A549 treated with AZD9567 at 1 μM for 4 hours (cell line): ENCODE results near the gene SPART. TPM values are rescaled to one million over a fixed set of nuclear protein-coding genes. Genes with fewer than 3 reads are reported as not detected.

Experiments used
- total RNA-seq: library from RNA; stranded (reverse); fragments of 200-300 nt; extraction: Qiagen RNA extraction; gene quantifications from 5 replicates; pipeline ENCODE4 v1.2.3, GENCODE V29; 2022; ENCODE audit not compliant: insufficient read depth

Gene SPART
- 18.5 to 21.4 TPM (median 19.3 TPM) in 5 replicates for total RNA-seq

GRCh38 chr13:36346222-36347083 is at the start of gene SPART:
SPART (minus strand) TSS chr13:36346394; CDS start chr13:36335830, 10,564 bp downstream.

GRCh38 chr13:36297366-36298338 is 48.5 kb downstream of the SPART start, which contains the start of gene CCDC169:
CCDC169 (minus strand) TSS chr13:36297814; CDS start chr13:36297719, 95 bp downstream.

Other genes with a start within 250 kb of the SPART start
- 0.75 to 1.5 TPM (median 0.84 TPM) in 5 replicates for gene DCLK1, start 215.0 kb downstream of the SPART start, total RNA-seq
- not detected in 5 replicates for gene SOHLH2, start 131.8 kb downstream of the SPART start, total RNA-seq
- gene CCDC169, start 48.6 kb downstream of the SPART start, total RNA-seq, result 0.28 to 0.39 TPM (median 0.36 TPM) in 4 of 5 replicates, not detected in the other
- gene CCNA1, start 86.1 kb upstream of the SPART start, total RNA-seq, result 0.36 to 1.2 TPM (median 0.51 TPM) in 5 replicates